Mesodermal cell (in vitro differentiated cells): ENCODE data around the gene EVX2.

ENCODE experiments used
- H3K27ac ChIP-seq: 2 replicates; pipeline ENCODE4 v1.7.0; 2013; ENCODE audit warnings: mild to moderate bottlenecking, low read depth, low read length, moderate library complexity; ENCODE audit not compliant: severe bottlenecking
- H3K36me3 ChIP-seq: 2 replicates; pipeline ENCODE4 v1.7.1; 2013; ENCODE audit warnings: mild to moderate bottlenecking, low read length, moderate library complexity; ENCODE audit not compliant: control insufficient read depth, insufficient read depth
- H3K4me1 ChIP-seq: one replicate; pipeline ENCODE4 v1.7.1; 2013; ENCODE audit warnings: mild to moderate bottlenecking, low read length; ENCODE audit not compliant: insufficient read depth, control insufficient read depth, poor library complexity, severe bottlenecking
- H3K4me3 ChIP-seq: 2 replicates; pipeline ENCODE4 v1.7.0; 2013; ENCODE audit warnings: low read length, control low read depth, mild to moderate bottlenecking; ENCODE audit not compliant: insufficient read depth, poor library complexity, severe bottlenecking; ENCODE audit errors: extremely low read depth
- H3K9me3 ChIP-seq: 2 replicates; pipeline ENCODE4 v1.7.1; 2013; ENCODE audit warnings: mild to moderate bottlenecking, low read length, moderate library complexity; ENCODE audit not compliant: control insufficient read depth
- WGBS, 2 experiments: methylation state at CpG; one replicate each; pipeline ENCODE4 v1.1.5; 2013; ENCODE audit warnings: missing lambda C conversion rate in 2 of 2; ENCODE audit not compliant: insufficient coverage in 2 of 2; 5-methylcytosine and 5-hydroxymethylcytosine counted together

The EVX2 gene

DNA sequence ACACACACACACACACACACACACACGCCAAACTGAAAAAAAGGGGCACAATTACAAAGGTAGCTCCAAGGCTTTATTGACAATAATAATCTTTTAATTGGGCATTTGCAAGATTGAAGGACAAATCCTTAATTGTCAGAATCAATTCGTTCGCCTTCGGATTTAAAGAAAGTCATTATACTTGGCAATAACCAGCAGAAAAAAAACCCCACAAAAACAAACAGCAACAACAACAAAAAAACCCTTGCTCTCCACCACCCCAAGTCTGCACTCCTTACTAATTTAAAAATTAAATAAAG is 44.0 kb upstream of the EVX2 start:
- Histone ChIP-seq H3K4me1 (no peaks in the 10 kb centered on the region), H3K9me3 (no peaks in the 10 kb centered on the region), H3K36me3 (no peaks in the 10 kb centered on the region), H3K27ac (no peak overlapping the region), H3K4me3 (no peak overlapping the region)
- 33 to 67% methylated on average over 3 of the region's 4 CpGs for WGBS, 2 experiments

DNA sequence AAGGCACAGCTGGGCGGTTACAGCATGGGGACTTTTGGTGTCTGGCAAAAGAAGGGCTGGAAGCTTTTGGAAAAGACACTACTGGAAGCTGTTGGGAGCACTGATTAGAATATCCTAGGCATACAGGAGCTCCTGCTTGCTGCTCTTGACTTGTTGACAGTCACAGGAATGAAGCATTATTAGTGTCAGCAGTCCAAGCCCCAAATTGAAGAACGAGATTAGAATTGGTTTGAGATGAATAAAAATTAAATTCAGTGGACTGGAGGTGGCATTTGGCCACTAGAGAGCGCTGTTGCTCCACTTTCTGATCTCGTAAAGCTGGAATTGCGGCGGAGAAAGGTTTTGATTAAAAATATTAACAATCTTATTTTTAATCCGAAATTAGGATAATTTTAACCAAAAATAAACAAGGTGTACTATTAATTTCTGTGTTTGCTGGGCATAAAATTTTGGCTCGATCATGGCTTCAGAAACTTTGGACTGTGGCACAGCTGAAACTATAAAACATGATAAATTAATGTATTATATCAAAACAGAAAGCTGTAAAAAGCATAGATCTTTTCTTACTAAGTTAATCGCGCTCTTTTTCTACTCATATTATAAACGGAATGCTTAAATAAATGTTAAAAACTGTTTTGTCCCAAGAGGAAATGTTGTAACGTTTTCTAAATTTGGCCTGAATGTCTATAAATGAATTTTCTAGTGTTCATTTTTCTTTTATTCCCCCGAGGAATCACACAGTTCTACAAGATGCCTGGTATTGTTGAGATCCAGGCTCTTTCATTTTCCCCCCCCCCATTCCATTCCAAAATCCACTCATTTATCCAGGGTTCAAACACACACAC is 43.4 kb upstream of the EVX2 start:
- WGBS, 2 experiments, result 14 to 20% methylated on average over 1 to 2 of the region's 13 CpGs
- no peak overlapping the region for H3K4me3 ChIP-seq

DNA sequence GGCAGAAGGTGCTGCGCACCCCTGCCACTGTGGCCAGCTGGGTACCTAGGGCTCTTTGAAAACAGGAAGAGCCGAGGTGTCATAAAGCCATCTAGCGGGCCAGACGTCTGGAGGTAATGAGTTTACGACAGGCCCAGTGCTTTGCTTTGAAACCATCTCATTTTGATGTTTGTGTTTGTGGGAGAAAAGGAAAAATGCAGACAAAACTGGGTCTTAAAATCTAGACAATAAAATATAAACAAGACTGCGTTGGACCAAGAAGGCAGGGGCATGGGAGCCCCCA is 42.0 kb upstream of the EVX2 start:
- 14 to 15% methylated on average over 5 to 6 of the region's 6 CpGs for WGBS, 2 experiments
- no peaks in the 10 kb centered on the region for H3K4me1 ChIP-seq
- H3K9me3 ChIP-seq, result no peaks in the 10 kb centered on the region
- H3K36me3 ChIP-seq, result no peaks in the 10 kb centered on the region
- no peak overlapping the region for H3K4me3 ChIP-seq
- H3K27ac ChIP-seq, result no peak overlapping the region

More for the DNA sequence above, 43.4 kb upstream of the EVX2 start:
- H3K27ac ChIP-seq, result no peak overlapping the region
- H3K36me3 ChIP-seq, result no peaks in the 10 kb centered on the region
- no peaks in the 10 kb centered on the region for H3K9me3 ChIP-seq
- H3K4me1 ChIP-seq, result no peaks in the 10 kb centered on the region

DNA sequence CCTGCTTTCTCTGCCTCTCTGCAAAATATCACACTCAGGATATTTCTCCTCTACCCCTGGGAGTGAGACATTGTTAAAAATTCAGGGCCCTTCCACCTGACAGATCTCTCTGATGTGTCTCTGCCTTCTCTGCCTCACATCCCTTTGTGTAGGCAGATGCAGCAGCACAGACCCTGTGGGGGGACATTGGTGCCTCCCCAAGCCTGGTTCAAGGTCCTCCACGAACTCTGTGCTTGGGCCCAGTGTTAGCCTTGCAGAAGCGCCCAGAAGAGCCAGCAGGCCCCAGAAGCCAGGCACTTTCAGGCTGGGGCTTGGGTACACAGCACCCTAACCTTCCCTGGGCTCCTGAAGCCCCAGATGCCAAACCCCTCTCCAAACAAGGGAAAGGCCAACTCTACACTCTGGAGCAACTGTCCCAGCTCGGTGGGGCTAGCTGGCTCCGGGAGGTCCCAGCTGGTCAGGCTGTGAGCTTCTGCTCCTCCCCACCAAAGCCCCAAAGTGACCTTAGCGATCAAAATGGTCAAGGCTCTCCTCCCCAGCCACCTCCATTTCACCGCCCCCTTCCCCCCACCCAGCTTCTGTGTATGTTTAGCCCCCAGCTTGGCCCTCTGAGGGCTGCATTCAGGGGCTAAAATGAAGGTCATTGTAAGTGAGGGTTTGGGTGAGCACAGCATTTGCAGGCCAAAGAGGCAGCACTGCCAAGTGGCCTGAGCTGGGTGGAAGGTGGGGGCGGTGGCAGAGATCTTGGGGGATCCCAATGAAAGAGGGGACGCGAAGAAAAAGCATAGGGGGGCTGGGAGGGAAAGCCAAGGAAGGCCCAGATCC is 41.4 kb upstream of the EVX2 start:
- H3K4me1 ChIP-seq, result no peaks in the 10 kb centered on the region
- 19 to 25% methylated on average over 5 to 7 of the region's 9 CpGs for WGBS, 2 experiments
- no peak overlapping the region for H3K27ac ChIP-seq
- no peak overlapping the region for H3K4me3 ChIP-seq
- H3K9me3 ChIP-seq, result no peaks in the 10 kb centered on the region
- no peaks in the 10 kb centered on the region for H3K36me3 ChIP-seq

DNA sequence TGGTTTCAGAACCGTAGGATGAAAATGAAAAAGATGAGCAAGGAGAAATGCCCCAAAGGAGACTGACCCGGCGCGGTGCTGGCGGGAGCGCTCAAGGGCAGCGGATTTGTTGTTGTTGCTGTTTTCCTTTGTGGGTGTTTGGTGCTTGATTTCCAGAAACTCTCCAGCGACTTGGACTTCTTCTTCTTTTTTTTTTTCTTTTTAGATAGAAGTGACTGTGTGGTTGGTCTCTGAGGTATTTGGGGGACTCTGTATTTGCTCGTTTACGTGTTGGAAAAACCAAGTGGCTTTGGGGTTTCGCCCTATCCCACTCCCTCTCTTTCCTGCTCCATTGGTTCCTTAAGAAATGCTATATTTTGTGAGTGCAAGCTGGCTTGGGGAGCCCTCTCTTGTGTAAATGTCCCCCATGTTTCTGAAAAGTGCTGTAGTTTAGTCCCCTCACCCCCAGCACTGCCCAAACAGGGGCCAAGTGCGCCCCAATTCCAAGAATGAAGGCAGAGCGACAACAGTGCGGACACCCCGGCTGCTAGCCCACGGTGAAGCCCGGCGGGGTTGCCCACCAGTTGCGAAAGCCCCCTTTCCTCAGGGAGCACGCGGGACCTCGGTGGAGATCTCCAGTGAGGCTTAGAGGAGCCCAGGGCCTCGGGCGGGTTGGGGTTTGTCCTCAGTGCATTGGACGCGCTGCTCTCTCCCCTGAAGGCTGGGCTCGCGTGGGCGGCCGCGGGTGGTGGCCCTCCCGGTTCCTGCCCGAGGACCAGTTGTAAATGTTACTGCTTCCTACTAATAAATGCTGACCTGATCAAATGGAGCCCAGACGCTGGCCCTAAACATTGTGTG is 40.6 kb upstream of the EVX2 start:
- Histone ChIP-seq H3K4me3 (peak overlapping the region; percentile 26), H3K36me3 (no peaks in the 10 kb centered on the region), H3K27ac (no peak overlapping the region), H3K9me3 (no peaks in the 10 kb centered on the region), H3K4me1 (no peaks in the 10 kb centered on the region)
- 9 to 16% methylated on average over 27 to 30 of the region's 34 CpGs for WGBS, 2 experiments

DNA sequence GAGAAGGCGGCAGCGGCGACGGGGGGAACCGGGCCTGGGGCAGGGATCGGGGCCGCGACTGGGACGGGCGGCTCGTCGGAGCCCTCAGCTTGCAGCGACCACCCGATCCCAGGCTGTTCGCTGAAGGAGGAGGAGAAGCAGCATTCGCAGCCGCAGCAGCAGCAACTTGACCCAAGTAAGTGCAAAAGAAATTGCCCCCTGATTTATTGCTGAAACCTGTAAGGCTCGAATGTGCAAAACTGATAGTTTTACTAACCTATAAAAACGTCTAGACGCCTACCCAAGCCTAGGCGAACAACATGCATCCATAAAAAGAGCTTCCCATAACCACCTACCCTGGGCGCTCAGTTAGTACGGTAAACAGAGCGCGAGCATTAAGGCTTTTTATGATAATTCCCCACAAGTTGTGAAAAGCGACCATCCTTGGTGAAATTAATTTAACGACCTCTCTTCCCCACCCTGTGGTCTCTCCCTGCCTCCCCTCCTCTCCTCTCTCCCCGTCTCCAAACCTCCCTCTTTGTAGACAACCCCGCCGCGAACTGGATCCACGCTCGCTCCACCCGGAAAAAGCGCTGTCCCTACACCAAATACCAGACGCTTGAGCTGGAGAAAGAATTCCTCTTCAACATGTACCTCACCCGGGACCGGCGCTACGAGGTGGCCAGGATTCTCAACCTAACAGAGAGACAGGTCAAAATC is 39.8 kb upstream of the EVX2 start:
- WGBS, 2 experiments, result 2 to 3% methylated on average over 27 to 36 of the region's 40 CpGs

DNA sequence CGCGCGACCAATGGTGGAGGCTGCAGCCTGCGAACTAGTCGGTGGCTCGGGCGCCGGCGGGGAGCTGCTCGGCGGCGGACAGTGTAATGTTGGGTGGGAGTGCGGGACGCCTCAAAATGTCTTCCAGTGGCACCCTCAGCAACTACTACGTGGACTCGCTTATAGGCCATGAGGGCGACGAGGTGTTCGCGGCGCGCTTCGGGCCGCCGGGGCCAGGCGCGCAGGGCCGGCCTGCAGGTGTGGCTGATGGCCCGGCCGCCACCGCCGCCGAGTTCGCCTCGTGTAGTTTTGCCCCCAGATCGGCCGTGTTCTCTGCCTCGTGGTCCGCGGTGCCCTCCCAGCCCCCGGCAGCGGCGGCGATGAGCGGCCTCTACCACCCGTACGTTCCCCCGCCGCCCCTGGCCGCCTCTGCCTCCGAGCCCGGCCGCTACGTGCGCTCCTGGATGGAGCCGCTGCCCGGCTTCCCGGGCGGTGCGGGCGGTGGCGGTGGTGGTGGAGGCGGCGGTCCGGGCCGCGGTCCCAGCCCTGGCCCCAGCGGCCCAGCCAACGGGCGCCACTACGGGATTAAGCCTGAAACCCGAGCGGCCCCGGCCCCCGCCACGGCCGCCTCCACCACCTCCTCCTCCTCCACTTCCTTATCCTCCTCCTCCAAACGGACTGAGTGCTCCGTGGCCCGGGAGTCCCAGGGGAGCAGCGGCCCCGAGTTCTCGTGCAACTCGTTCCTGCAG is 39.1 kb upstream of the EVX2 start, which contains the start of gene HOXD9:
HOXD9 (plus strand) TSS at position 37 of the 728 bp plus-strand sequence; CDS start at position 87, 50 bp downstream.
- no peaks in the 10 kb centered on the region for H3K36me3 ChIP-seq
- H3K9me3 ChIP-seq, result no peaks in the 10 kb centered on the region
- H3K4me1 ChIP-seq, result no peaks in the 10 kb centered on the region
- 1% methylated on average over 56 to 57 of the region's 84 CpGs for WGBS, 2 experiments
- peak within 1 kb of the TSS; percentile 26 for H3K4me3 ChIP-seq
- no peak within 1 kb of the TSS for H3K27ac ChIP-seq

More for the DNA sequence above, 39.8 kb upstream of the EVX2 start:
- no peaks in the 10 kb centered on the region for H3K36me3 ChIP-seq
- H3K4me1 ChIP-seq, result no peaks in the 10 kb centered on the region
- no peaks in the 10 kb centered on the region for H3K9me3 ChIP-seq
- H3K27ac ChIP-seq, result no peak overlapping the region
- peak overlapping the region; percentile 26 for H3K4me3 ChIP-seq

DNA sequence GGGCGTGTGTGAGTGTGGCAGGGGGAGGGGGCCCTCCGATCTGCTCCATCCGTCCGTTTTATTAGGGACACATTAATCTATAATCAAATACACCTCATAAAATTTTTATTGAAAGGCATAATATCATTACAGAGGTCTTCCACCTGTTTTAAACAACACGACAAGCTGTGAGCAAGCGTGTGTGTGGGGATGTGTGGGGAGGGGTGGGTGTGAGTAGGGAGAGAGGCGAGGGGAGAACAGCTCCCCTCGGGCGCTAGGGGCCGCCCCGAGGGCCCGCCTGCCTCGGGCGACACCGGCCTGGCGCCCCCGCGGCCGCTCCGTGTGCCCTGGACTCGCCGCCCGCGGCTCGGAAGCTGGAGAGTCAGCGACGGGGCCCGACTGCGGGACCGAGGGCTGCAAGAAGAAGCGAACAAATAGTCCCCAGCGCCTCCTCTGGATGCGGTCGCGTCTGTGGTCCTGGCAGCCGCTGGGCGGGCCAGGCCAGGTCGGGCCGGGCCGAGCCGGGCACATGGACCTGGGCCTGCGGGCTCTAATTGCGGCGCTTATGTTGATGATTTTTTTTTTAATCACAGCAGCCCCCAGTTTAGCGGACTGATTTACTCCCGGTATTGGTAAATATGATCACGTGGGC is 38.4 kb upstream of the EVX2 start:
- H3K4me3 ChIP-seq, result peak overlapping the region; percentile 26

DNA sequence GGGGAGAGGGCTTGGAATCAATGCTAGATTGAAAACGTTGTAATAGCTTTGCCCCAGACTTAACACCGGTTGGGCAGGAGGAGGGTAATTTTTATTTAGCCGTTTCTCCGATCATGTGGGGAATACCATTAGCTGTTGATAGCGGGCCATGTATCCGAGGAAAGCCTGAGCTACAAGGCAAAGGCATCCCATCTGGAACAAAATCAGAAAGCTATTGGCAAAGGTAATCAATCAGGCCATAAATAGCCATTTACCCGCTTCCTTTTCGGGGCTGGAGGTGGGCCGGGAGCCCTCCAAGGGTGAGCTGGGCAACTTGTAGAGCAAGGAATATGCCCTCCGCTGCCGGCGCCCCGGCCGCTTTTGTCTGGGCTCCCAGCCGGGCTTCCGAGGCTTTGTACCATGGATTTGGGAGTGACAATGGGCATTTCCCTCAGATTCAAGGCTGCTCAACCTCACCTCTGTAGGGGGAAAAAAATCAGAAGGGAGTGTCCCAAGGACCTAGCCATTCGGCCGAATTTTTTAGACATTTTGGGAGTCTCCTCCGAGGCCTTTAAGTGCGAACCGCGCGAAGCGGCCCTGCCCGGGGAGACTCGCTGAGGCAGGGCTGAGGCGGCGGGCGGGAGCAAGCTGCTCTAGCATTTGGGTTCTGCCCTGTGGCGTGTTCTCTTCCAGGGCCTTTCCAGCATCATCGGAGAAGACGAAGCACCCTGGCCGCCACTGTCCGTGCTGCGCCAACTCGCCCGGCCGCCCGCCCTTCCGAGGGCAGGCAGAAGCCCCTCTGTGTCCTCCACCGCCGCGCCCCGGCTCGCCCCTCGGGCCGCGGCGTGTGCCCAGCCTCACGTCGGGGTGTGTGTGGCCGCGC is 37.7 kb upstream of the EVX2 start:
- Histone ChIP-seq H3K4me3 (no peak overlapping the region), H3K9me3 (peaks cover 6% of the 10 kb centered on the region), H3K27ac (no peak overlapping the region), H3K4me1 (no peaks in the 10 kb centered on the region), H3K36me3 (no peaks in the 10 kb centered on the region)
- 1 to 4% methylated on average over 16 to 31 of the region's 53 CpGs for WGBS, 2 experiments

More for the DNA sequence above, 38.4 kb upstream of the EVX2 start:
- Histone ChIP-seq H3K36me3 (no peaks in the 10 kb centered on the region), H3K4me1 (no peaks in the 10 kb centered on the region), H3K9me3 (peaks cover under 1% of the 10 kb centered on the region), H3K27ac (no peak overlapping the region)
- 2 to 3% methylated on average over 31 to 39 of the region's 47 CpGs for WGBS, 2 experiments
